Activated T-helper 2 cell treated with anti-CD3 and anti-CD28 coated beads, Interferon-gamma antibody, Interleukin-2, Interleukin-4, amounts not matched to agents 10 μg/mL and 5 μg/mL and 100 μg/mL, durations not matched to agents 14 hours and 24 hours and 36 hours (primary cell): ENCODE measurements around the gene XRCC5. TPM values are rescaled to one million over a fixed set of nuclear protein-coding genes. Genes with fewer than 3 reads are reported as not detected.

Experiments used
- DNase-seq: peaks from one replicate; pipeline ENCODE4 v3.0.0; 2021; ENCODE audit warnings: low spot score
- H3K27ac Mint-ChIP-seq: one replicate; pipeline ENCODE4 v1.8.0; 2021; ENCODE audit warnings: mixed read lengths
- H3K27me3 Mint-ChIP-seq: one replicate; pipeline ENCODE4 v1.8.0; 2021; ENCODE audit warnings: low read depth, mixed read lengths
- H3K36me3 Mint-ChIP-seq: one replicate; pipeline ENCODE4 v1.8.0; 2021; ENCODE audit warnings: low read depth, mixed read lengths
- H3K4me1 Mint-ChIP-seq: one replicate; pipeline ENCODE4 v1.8.0; 2021; ENCODE audit warnings: low read depth, mixed read lengths
- H3K4me3 Mint-ChIP-seq: one replicate; pipeline ENCODE4 v1.8.0; 2021; ENCODE audit warnings: low read depth, mild to moderate bottlenecking, moderate library complexity, mixed read lengths
- H3K9me3 Mint-ChIP-seq: one replicate; pipeline ENCODE4 v1.8.0; 2021; ENCODE audit warnings: mixed read lengths
- intact Hi-C: fragments of 100-400 bp; cut with micrococcal nuclease; formaldehyde crosslinking; loops from one replicate; pipeline ENCODE4 v1.15.1; 2023
- total RNA-seq: library from RNA; stranded (reverse); gene quantifications from 2 replicates; pipeline ENCODE4 v1.2.3, GENCODE V29; 2022

Gene XRCC5
- total RNA-seq, 1 donor from 2014 or later = 452 TPM

DNA sequence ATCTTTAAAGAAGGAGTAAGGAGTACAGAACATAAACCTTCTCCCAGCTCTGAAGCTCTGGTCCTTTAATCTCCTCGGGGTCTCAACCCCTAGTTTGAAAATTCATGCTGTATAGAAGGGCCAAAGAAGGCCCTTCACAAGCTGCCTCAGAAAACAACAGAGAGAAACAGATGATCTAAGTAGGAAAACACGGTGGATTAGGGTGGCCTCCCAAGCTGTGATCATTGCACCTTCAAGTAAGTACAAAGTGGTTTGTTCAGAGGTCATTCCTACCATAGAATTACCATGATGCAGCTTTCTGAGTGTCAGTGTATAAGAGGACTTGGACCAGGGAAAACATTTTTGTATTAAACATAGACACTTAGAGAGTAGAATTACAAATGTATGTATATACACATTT is 16.5 kb upstream of the XRCC5 start:
- intact Hi-C loops = no loop called here
- DNase-seq = no peak
- Mint-ChIP-seq H3K4me1 (peaks cover 12% of the 10 kb centered on the region), H3K27ac (no peak overlapping the region), H3K4me3 (no peak overlapping the region), H3K36me3 (peaks cover 6% of the 10 kb centered on the region), H3K9me3 (no peaks in the 10 kb centered on the region), H3K27me3 (no peaks in the 10 kb centered on the region)

DNA sequence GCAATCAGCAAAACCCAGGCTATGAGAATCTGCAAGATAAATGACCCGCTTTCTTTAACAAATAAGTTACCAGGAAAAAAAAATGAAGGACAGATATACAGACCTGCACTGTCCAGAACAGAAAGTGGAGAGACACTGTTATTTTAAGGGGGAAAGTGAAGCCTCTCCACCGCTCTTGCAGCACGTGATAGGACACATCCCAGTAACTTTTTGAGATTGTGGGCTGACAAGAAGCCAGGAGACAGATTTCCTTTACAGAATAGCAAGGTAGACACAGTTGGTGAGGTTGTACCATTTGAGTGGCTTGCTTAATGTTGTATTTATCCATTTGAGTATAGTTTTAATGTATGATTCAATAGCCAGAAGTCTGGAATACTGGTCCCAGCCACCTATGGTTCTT is 14.4 kb upstream of the XRCC5 start:
- no peak overlapping the region for H3K4me3 Mint-ChIP-seq
- peaks cover 10% of the 10 kb centered on the region for H3K4me1 Mint-ChIP-seq
- no peak overlapping the region for H3K27ac Mint-ChIP-seq
- no peaks in the 10 kb centered on the region for H3K9me3 Mint-ChIP-seq
- no peak for DNase-seq
- H3K27me3 Mint-ChIP-seq = no peaks in the 10 kb centered on the region
- intact Hi-C loops = no loop called here
- peaks cover 6% of the 10 kb centered on the region for H3K36me3 Mint-ChIP-seq

DNA sequence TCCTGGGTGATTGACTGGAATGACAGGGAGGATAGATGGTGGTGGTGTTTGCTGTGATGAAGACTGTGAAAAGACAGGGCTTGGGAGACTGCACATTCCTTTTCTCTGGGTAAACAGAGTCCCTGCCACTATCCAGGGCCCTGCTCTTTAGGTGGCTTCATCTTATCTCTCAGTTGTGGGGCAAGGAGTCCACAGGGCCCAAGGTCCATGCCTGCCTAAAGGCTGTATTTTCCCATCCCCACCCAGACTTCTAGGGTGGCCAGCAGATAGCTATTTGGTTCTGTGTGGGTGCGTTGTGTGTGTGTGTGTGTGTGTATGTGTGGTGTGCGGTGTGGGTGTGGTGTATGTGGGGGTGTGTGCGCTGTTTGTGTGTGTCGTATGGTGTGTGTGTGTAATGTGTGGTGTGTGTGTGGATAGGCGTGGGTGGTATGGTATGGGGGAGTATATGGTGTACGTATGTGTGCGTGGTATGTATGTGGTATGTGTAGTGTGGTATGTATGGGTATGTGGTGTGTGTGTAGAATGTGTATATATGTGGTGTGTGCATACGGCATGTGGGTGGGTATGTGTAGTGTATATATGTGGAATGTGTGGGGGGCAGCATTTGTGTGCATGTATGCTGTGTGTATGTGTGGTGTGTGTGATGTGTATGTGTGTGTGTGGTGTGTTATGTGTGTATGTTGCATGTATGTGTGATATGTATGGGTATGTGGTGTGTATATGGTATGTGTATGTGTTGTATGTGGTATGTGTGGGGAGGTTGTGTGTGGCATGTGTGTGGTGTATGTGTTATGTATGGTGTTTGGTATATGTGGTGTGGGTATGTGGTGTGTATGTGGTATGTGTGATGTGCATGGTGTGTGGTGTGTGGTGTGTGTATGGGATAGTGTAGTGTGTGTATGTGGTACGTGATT is 10.5 kb upstream of the XRCC5 start:
- Mint-ChIP-seq H3K9me3 (no peaks in the 10 kb centered on the region), H3K4me3 (no peak overlapping the region), H3K4me1 (no peaks in the 10 kb centered on the region), H3K27ac (no peak overlapping the region), H3K36me3 (no peaks in the 10 kb centered on the region), H3K27me3 (no peaks in the 10 kb centered on the region)
- DNase-seq = no peak
- intact Hi-C loops = no loop called here

DNA sequence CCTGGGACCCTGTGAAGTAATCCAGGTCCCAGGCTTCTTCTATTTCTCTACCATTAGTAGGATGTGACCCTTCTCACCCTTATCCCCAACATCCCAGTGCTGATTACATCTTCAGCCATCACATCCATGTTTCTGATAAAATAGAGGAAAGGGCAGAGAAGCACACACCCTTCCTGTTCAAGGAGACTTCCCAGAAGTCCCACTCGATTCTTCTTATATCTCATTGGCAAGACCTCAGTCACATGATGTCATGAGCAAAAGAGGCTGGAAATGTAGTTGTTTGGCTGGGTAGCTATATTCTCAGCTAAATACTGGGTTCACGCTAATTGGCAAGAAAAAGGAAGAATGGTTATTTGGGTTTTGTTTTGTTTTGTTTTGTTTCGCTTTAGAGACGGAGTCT is 8.0 kb upstream of the XRCC5 start:
- intact Hi-C loops = no loop called here
- Mint-ChIP-seq H3K36me3 (no peaks in the 10 kb centered on the region), H3K4me3 (no peak overlapping the region), H3K27ac (no peak overlapping the region), H3K27me3 (no peaks in the 10 kb centered on the region), H3K9me3 (no peaks in the 10 kb centered on the region), H3K4me1 (peaks cover 3% of the 10 kb centered on the region)
- DNase-seq = no peak

DNA sequence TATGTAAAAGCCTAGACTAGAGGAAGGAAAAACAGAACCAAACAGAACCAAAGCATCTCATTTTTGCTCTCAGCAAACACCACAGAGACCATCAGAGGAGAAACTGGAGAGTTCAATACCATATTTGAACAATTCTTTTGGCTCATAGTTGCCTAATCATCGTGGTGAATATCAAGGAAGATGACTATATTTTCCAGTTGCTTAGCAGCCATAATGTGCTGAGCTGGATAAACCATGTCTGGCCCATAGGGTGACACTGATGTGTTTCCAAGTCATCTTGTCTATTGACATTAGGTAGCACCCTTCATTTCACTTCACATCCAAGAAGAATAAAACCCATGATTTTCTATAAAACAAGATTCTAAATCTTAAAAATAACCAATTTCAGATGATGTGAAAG is 5.9 kb upstream of the XRCC5 start:
- H3K27me3 Mint-ChIP-seq = no peaks in the 10 kb centered on the region
- intact Hi-C loops = no loop called here
- no peak overlapping the region for H3K27ac Mint-ChIP-seq
- no peak for DNase-seq
- H3K4me3 Mint-ChIP-seq = no peak overlapping the region
- no peaks in the 10 kb centered on the region for H3K9me3 Mint-ChIP-seq
- peaks cover 7% of the 10 kb centered on the region for H3K4me1 Mint-ChIP-seq
- no peaks in the 10 kb centered on the region for H3K36me3 Mint-ChIP-seq

DNA sequence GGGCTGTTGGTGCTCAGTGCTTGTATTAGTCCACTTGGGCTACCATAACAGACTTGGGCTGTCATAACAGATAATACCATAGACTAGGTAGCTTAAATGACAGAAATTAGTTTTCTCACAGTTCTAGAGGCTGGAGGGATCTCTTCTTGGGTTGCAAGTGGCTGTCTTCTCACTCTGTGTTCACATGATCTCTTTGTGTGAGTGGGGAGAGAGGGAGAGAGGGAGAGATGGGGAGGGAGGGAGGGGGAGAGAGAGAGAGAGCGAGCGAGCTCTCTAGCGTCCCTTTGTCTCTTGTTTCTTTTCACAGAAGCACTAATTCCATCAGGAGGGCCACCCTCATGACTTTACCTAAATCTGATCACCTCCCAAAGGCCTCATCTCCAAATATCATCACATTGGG is 4.5 kb upstream of the XRCC5 start:
- peaks cover 14% of the 10 kb centered on the region for H3K4me1 Mint-ChIP-seq
- no peak overlapping the region for H3K4me3 Mint-ChIP-seq
- peaks cover 3% of the 10 kb centered on the region for H3K36me3 Mint-ChIP-seq
- no peaks in the 10 kb centered on the region for H3K9me3 Mint-ChIP-seq
- DNase-seq = no peak
- intact Hi-C loops = no loop called here
- H3K27ac Mint-ChIP-seq = no peak overlapping the region
- no peaks in the 10 kb centered on the region for H3K27me3 Mint-ChIP-seq

DNA sequence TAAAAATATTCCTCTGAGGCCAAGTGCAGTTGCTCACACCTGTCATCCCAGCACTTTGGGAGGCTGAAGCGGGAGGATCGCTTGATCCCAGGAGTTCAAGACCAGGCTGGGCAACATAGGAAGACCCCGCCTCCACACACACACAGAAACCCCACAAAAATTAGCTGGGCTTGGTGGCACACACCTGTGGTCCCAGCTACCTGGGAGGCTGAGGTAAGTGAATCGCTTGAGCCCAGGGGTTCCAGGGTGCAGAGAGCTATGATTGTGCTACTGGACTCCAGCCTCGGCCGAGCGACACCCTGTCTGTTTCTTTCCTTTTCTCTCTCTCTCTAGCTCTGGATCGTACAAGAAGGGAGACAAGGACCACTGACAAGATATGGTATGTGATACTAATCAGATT is 1.8 kb upstream of the XRCC5 start:
- no peak for DNase-seq
- H3K4me3 Mint-ChIP-seq = no peak overlapping the region
- peaks cover 27% of the 10 kb centered on the region for H3K36me3 Mint-ChIP-seq
- no peaks in the 10 kb centered on the region for H3K27me3 Mint-ChIP-seq
- no peaks in the 10 kb centered on the region for H3K9me3 Mint-ChIP-seq
- intact Hi-C loops = no loop called here
- H3K27ac Mint-ChIP-seq = no peak overlapping the region
- H3K4me1 Mint-ChIP-seq = peaks cover 34% of the 10 kb centered on the region

DNA sequence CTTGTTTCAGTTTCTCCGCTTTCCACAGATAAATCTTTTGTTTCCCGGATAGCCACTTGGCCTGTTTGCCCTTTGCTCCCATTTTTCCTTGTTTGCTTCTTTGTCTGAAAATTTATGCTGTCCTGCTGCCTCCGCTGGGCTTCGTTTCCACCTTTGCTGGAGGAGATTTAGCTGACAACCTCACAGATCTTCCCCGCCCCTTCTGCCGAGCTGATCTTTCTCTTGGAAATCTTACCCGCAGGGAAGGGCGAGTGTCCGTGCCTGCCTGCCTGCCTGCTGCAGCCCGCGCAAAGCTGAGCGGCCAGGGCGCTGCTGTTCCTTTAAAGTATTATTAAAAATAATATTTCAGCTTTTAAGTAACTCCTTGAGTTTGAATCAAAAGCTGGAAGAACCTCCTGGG is 1.4 kb upstream of the XRCC5 start:
- DNase-seq = no peak
- Mint-ChIP-seq H3K4me1 (peaks cover 39% of the 10 kb centered on the region), H3K4me3 (no peak overlapping the region), H3K9me3 (no peaks in the 10 kb centered on the region), H3K27ac (no peak overlapping the region), H3K27me3 (no peaks in the 10 kb centered on the region), H3K36me3 (peaks cover 32% of the 10 kb centered on the region)
- intact Hi-C loops = loop anchor here (2.0 kb wide), 1 partner anchor 305 kb away; the partner anchor contains the start of gene SMARCAL1

DNA sequence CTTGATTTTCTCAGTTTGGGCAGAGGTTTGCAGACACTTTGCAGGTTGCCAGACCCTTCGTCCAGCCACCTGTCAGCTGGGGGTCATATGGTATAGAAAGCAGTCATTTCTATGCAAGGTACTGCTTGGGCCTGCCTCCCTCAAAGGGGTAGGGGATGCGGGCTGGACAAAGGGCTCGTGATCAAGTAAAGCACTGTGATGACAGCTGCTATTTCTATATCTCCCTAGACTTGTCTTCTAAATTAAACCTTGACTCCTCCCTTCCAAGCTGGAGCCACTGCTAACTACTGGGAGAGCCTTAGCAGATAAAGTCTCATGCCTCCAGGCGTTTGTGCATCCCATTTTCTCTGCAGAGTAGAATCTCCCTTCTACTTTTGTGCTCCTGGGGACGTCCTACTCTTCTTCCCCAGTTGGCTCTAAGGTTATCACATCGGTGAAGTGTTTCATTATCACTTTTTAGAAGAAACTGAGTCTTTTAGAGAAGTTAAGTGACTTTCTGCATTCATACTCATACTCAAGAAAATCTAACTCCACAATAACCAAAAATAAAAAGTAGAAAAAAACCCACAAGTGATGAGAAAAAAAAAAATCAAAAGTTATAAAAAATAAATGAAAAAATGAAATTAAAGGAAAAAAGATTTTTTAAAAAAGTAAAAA is 710 bp upstream of the XRCC5 start:
- peak overlapping the region; percentile 96 for H3K4me3 Mint-ChIP-seq
- H3K4me1 Mint-ChIP-seq = peaks cover 45% of the 10 kb centered on the region
- no peaks in the 10 kb centered on the region for H3K9me3 Mint-ChIP-seq
- H3K27ac Mint-ChIP-seq = peak overlapping the region; percentile 80
- peaks cover 38% of the 10 kb centered on the region for H3K36me3 Mint-ChIP-seq
- intact Hi-C loops = loop anchor here (2.0 kb wide), 1 partner anchor 304 kb away; the partner anchor contains the start of gene SMARCAL1
- no peak for DNase-seq
- no peaks in the 10 kb centered on the region for H3K27me3 Mint-ChIP-seq

DNA sequence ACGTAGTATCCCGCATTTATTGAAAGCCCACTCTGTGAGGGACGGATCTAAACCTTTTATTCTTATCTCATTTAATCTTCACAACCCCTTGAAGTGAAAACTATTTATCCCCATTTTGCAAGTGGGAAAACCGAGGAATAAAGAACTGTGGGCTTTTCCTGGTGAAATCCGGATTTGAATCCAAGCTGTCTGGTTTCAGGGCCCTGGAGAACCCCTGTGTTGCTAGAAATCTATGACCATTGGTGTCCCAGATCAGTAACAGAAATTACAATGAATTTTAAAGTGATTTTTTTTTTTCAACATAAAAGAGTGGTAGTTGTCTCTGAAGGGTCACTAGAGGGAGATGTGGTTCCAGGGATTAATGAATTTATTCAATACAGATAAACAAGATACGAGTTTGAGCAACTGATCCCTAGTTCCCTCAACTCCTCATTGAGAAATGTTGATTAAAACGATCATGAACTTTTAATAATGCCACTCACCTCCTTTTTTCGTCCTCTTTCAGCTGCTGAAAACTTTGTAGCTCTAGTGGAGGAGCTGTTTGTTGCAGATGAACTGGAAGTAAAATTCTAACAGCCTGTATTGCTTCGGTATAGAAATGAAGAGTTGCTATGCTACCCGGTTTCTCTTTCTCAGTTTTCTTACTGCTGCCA is 940 bp downstream of the XRCC5 start:
- H3K4me1 Mint-ChIP-seq = peaks cover 57% of the 10 kb centered on the region
- no peaks in the 10 kb centered on the region for H3K27me3 Mint-ChIP-seq
- peak overlapping the region; percentile 96 for H3K4me3 Mint-ChIP-seq
- no peak for DNase-seq
- intact Hi-C loops = loop anchor here (1.0 to 5.0 kb wide), 6 partner anchors 26 to 1112 kb away; partner anchors contain the start of gene SMARCAL1
- H3K9me3 Mint-ChIP-seq = no peaks in the 10 kb centered on the region
- peak overlapping the region; percentile 96 for H3K27ac Mint-ChIP-seq
- H3K36me3 Mint-ChIP-seq = peaks cover 55% of the 10 kb centered on the region

DNA sequence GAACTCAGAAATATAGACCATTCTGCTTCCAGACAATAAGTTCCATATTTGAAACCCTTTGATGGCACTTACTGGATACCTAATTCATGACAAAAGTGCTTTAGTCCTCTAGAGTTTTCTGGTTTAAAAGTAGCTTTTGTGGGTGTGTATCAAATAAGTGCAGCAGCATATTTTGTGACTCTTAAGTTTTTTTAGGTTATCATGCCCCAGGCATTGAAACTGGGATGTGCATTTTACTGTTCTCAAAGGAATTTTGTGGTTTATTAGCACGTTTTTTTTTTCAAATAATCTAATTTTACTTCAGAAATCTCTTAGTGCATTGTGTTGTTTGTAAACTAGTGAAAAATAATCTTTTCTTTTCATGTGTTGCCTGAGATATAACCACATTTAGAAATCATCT is 1.5 kb downstream of the XRCC5 start:
- H3K36me3 Mint-ChIP-seq = peaks cover 60% of the 10 kb centered on the region
- DNase-seq = no peak
- peak overlapping the region; percentile 96 for H3K27ac Mint-ChIP-seq
- intact Hi-C loops = loop anchor here (1.0 to 5.0 kb wide), 4 partner anchors 76 to 1112 kb away; no protein-coding TSS in a partner anchor
- no peaks in the 10 kb centered on the region for H3K9me3 Mint-ChIP-seq
- H3K4me3 Mint-ChIP-seq = peak overlapping the region; percentile 96
- H3K27me3 Mint-ChIP-seq = no peaks in the 10 kb centered on the region
- peaks cover 61% of the 10 kb centered on the region for H3K4me1 Mint-ChIP-seq

DNA sequence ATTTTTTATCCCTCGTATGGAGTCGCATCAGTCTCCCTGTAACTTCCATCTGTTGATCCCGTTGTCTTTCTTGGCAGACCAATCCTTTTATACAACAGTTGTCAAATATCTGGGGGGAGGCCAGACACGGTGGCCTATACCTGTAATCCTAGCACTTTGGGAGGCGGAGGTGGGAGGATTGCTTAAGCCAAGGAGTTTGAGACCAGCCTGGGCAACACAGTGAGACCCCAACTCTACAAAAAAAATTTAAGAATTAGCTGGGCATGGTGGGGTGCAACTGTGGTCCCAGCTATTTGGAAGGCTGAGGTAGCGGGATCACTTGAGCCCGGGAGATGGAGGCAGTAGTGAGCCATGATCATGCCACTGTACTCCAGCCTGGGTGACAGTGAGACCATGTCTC is 2.0 kb downstream of the XRCC5 start:
- intact Hi-C loops = loop anchor here (2.0 to 5.0 kb wide), 2 partner anchors 76 to 1111 kb away; no protein-coding TSS in a partner anchor
- Mint-ChIP-seq H3K9me3 (no peaks in the 10 kb centered on the region), H3K4me1 (peaks cover 63% of the 10 kb centered on the region), H3K27ac (peak overlapping the region; percentile 37), H3K27me3 (no peaks in the 10 kb centered on the region), H3K36me3 (peaks cover 63% of the 10 kb centered on the region), H3K4me3 (peak overlapping the region; percentile 96)
- no peak for DNase-seq
